SK-N-MC (cell line): ENCODE data around the gene SUFU.

ENCODE experiments used
- EZH2 ChIP-seq: fragments of 200-600 bp; sonication (generic); IDR thresholded peaks from one replicate; pipeline ENCODE4 v1.6.1; 2017; ENCODE audit warnings: antibody characterized with exemption
- FOXP2 ChIP-seq: optimal IDR thresholded peaks from 2 replicates; pipeline ENCODE3; 2011; ENCODE audit warnings: mild to moderate bottlenecking, moderate library complexity; ENCODE audit not compliant: insufficient read depth; ENCODE audit errors: extremely low read length, control extremely low read depth
- POLR2AphosphoS5 ChIP-seq: IDR thresholded peaks from 2 replicates; pipeline ENCODE4 v1.6.1; 2012; ENCODE audit warnings: mild to moderate bottlenecking, low read depth, low read length, borderline replicate concordance

DNA sequence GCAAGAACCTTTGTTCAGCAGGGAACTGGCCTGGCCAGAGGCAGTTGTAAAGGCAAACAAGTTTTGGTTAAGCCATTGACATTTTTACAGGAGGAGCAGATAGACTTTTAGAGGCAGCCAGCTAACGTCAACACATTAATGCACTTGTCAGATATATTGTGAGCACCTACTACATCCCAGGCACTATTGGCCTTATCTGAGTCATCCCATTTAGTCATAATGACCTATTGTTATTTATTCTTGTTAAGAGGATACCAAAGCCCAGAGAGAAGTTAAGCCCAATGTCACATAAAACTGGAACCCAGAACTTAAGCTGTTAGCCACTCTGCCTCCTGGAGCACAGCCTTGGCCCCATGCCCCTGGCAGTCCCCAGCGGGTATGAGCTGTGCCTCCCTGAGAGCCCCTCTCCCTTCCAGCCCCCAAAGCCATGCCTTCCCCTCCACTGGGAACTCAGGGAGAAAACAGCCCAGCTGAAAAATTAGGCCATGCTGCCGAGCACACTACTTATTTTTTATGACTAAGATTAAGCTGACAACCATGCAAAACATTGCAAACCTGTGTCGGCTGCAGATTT, 107.8 kb downstream of the SUFU start:
- no peak for TF ChIP-seq POLR2AphosphoS5
- TF ChIP-seq EZH2: no peak
- no peak for TF ChIP-seq FOXP2
